ENCODE data around the gene DNAJC22.
"Not testable (repeated sequence)": the region's sequence is repeated elsewhere in the genome, so short reads cannot be mapped to it uniquely, and the experiment has no call there.

Gene DNAJC22

GRCh38 chr12:49331380-49332222, 15.1 kb upstream of the DNAJC22 start:
- DNase-seq, result no peak

GRCh38 chr12:49332441-49332861, 14.2 kb upstream of the DNAJC22 start:
- no peak for DNase-seq

GRCh38 chr12:49332891-49333371, 13.8 kb upstream of the DNAJC22 start:
- DNase-seq, result no peak

- not testable (repeated sequence) for DNase-seq
Observed at GRCh38 chr12:49333778-49334177, 12.9 kb upstream of the DNAJC22 start.

- DNase-seq, result no peak
Observed at GRCh38 chr12:49334226-49334625, 12.5 kb upstream of the DNAJC22 start.

GRCh38 chr12:49334681-49335080, 12.0 kb upstream of the DNAJC22 start:
- DNase-seq, result no peak

GRCh38 chr12:49335118-49335954, 11.4 kb upstream of the DNAJC22 start:
- no peak for DNase-seq

GRCh38 chr12:49335955-49336644, 10.6 kb upstream of the DNAJC22 start:
- DNase-seq, result no peak

GRCh38 chr12:49336645-49337584, 9.8 kb upstream of the DNAJC22 start, which contains the start of gene C1QL4:
TSS of gene C1QL4 (minus strand) at chr12:49337188. CDS start at chr12:49336477, 711 bp downstream.
- DNase-seq, result peak; percentile 31 to 72

- no peak for DNase-seq
Observed at GRCh38 chr12:49338830-49339463, 7.7 kb upstream of the DNAJC22 start.

- no peak for DNase-seq
Observed at GRCh38 chr12:49339464-49339861, 7.2 kb upstream of the DNAJC22 start.

GRCh38 chr12:49340095-49340870, 6.4 kb upstream of the DNAJC22 start:
- DNase-seq, result no peak

GRCh38 chr12:49340971-49341776, 5.5 kb upstream of the DNAJC22 start:
- no peak for DNase-seq

- DNase-seq, result no peak
Observed at GRCh38 chr12:49341777-49342065, 5.0 kb upstream of the DNAJC22 start.

GRCh38 chr12:49342066-49342913, 4.4 kb upstream of the DNAJC22 start:
- peak; percentile 90 to 93 for DNase-seq

- DNase-seq, result peak in 1 of 2 experiments; percentile 31
Observed at GRCh38 chr12:49342914-49343731, 3.6 kb upstream of the DNAJC22 start.

- no peak for DNase-seq
Observed at GRCh38 chr12:49344486-49345050, 2.1 kb upstream of the DNAJC22 start.

All from SHP77 (cell line).